IPS DF 19.7 (cell line): Measurements from ENCODE around the gene PTPRT.

Source experiments
- DNase-seq: peaks from one replicate; pipeline ENCODE4 v3.0.0-alpha.2; 2013; ENCODE audit warnings: low read depth, low spot score

Gene PTPRT

DNA sequence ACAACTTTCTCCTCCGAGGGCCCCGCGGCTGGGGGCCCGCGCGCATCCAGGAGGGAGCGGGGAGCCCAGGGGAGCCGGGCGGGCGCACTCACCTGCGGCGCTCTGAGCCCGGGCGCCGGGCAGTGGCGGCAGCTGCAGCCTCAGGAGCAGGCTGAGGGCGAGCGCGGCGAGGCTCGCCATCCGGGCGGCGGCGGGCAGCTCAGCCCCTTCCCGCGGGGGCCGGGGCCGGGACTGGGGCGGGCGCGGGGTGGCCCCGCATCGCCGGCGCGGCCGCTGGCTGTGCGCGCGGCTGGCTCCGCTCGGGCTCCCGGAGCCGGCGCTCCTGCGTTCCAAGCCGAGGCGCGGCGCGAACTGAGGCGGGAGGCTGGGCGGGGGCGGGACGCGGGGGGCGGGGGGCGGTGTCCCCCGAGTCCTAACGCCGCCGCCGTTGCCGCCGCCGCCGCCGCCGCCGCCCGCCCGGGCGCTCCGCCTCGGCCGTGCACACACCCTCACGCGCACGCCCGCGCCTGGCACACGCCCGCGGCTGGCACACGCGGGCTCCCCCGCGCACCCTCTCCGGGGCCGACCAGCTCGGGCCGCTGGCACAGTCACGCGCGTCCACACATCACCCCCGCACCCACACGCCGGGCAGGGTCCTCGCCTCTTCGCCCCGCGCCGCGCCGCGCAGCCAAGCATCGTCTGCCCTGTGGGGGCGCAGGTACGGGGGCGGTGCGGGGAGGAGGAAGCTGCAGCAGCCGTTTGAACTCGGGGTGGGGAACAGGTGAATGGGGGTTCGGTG, at the start of gene PTPRT:
Gene PTPRT, minus strand, starts transcription at position 353 of the 778 bp plus-strand sequence. Its CDS starts 173 bp downstream, at position 180.
- no peak for DNase-seq

DNA sequence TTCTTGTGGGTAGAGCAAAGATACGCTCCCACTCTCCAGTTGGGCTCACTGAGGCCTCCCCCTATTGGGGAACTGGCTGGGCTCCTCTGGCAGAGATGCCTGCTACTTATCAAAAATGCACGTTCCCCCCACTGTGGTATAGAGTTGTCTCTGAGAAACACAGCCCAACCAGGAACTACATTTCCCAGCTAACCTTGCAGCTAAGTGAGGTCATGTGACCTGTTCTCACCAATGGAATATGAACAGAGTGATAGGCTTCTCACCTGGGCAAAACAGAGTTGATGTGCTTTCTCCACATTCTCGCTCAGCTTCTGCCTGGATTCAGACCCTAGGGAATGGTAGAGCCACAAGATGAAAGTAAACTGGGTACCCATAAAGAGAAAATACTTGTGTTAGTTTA, 49.1 kb upstream of the PTPRT start:
- DNase-seq, result no peak

DNA sequence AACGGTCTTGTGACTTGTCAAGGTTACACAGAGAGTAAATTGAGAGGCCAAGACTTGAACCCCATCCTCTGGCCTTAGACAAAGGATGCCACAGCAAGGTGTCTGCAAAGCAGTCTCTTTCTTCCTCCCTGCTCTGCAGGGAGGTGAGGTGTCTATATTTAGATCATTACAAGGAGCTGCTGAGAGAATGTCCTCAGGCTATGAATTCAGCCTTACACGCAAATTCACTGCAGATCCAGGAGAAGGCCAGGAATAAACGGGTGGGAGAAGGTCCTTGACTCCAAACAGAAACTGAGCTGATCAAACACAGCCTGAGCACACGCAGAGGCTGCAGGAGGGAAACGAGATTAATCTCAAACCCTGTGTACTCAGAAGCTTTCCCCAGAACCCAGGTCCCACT, 48.6 kb upstream of the PTPRT start:
- no peak for DNase-seq

DNA sequence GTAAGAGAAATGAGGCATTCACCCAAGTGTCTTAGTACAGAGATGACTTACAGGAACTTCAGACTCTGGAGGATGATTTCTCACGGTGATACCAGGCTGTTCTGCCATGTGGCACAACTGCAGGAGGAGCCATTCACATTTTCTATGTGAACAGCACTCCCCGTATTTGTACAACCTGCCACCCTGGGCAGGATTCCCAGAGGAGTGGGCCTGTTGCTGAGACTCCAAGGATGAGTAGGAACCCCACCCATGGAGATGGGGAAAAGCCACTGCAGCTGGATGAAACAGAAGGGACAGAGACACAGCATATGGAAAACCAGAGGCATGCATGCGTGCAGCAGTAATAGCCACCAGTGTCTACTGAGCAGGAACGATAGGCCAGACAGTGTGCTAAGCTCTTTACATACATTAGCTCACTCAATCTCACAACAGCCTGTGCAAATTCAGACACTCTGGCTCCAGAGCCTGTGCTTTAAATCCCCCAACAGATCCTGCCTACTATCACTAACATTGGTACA, 48.0 kb upstream of the PTPRT start:
- no peak for DNase-seq

DNA sequence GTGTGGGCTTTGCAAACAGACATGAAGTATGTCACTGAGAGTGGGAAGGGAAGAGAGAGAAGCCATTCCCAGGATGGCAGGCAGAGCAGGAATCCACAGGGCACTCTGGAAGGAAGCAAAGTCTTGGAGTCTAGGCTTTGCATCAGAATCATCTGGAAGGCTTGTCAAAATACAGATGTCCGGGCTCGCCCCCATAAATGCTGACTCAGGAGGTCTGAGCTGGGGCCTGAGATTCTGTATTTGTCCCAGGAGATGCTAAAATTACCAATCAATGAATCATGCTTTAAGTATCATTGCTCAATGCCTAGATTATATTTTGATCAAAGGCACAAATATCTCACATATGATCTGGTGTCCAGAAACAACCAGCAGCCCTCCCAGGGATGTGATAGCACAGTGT, 46.3 kb upstream of the PTPRT start:
- DNase-seq, result no peak

DNA sequence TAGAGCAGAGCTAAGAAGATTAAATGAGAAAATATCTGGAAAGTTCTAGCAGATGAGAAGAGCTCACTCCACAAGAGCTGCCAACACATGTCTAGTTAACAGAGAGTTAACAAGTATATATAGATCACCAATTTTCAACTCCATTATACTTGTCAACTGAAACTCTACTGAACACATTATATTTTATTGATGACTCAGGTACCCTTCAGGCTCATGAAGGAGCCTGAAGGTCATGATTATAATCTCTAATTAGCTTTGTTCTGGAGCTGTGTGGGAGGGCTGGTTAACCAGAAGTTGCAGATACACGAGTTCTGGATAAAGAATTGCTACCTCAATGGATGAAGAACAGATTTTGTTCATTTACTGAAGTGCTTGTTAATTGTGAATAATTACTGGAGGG, 42.1 kb upstream of the PTPRT start:
- no peak for DNase-seq

DNA sequence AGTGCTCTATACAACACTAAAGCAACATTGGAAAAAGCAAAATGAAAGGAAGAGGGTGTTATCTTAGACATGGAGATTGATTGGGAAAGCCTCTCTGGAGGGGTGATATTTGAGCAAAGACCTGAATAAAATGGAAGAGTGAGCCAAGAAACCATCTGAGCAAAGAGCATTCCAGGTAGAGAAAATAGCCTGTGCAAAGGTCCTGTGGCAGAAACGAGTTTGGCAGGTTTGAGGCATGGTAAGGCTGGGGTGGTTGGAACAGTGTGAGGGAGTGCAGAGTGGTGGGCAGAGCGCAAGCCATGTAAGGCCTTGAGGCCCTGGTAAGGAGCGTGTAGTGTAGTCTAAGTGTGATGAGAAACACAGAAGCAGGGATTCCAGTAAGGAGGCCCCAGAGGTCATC, 40.0 kb upstream of the PTPRT start:
- DNase-seq, result no peak

DNA sequence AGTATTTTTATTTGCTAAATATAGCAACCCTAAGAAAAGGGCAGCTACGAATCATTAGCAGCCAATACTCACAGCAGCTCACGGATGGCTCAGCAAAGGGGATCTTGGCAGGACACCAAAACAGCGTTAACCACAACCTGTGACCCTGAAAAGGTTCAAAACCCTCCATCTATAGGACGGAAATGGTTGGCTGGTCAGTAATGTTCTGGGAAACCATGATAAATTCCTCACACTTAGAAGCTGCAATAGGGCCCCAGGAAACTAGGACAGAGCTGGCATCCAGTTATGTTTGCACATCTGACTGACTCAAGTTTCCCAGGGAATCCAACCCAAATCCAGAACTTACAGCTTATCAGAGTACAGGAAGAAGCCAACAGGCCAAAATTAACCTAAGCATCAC, 30.9 kb upstream of the PTPRT start:
- DNase-seq, result no peak

DNA sequence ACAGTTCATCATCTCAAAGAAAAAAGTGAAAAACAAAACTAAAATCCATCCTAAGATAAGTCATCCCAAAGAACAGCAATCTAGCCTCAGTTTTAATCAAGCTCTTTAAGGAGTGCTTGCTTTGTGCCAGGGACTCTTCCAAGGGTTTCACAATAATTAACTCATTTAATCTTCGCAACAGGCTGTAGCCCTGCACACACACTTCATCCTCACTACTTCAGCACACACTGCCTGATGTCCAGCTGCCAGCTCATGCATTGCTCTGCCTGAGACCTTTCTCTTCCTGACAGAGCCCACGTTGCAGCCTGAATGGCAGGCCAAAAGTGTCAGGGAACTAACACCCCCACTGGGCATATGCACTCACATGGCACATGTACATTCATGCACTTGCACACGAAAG, 21.2 kb upstream of the PTPRT start:
- no peak for DNase-seq

DNA sequence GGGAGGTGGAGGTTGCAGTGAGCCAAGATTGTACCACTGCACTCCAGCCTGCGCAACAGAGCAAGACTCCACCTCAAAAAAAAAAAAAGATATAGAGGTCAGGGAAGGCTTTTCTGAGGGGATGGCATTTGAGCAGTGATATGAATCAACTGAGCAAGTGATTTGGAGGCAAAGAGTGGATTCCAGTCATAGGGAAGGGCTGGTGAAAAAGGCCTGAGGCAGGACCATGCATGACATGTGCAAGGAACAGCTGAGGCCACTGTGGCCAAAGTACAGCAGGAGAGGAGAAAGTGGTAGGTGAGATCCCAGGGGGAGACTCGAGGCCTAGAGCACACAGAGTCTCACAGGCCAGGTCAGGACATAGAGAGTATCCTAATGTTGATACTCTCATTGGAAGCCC, 20.1 kb upstream of the PTPRT start:
- DNase-seq, result no peak

DNA sequence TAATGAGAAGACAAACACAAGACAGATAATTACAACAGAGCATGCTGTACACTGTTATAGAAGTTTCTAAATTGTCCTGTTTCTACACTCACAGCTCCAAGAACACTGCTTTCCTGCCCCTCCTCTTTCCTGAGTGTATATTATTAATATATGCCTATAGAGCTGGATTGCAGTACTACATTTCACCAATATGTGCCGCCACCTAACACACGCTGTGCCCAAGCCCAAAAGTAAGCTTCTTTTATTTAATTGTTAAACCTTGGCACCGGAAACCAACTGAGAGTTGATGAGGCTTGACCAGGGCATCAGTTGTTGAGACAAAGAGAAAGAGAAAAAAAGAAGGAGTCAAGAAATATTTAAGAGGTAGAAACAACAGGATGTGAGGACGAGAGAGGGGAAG, 16.0 kb upstream of the PTPRT start:
- DNase-seq, result no peak

DNA sequence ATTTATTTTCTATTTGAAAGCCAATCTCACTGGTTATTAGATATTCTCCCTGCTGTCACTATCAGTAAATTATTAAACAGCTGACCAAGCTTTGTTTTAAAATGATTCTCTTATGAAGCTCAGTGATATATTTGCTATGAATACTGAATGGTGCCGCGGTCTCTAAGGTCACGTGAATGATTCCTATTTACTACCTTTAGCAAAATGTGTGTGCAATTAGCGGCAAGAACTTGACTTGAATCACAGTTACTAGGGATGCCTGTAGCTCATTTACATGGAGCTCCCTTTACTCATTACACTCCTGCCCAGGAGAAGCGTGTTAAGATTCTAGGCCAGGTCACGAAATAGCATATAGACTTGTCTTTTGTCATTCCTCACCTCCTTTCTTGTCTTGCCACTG, 12.4 kb upstream of the PTPRT start:
- no peak for DNase-seq

DNA sequence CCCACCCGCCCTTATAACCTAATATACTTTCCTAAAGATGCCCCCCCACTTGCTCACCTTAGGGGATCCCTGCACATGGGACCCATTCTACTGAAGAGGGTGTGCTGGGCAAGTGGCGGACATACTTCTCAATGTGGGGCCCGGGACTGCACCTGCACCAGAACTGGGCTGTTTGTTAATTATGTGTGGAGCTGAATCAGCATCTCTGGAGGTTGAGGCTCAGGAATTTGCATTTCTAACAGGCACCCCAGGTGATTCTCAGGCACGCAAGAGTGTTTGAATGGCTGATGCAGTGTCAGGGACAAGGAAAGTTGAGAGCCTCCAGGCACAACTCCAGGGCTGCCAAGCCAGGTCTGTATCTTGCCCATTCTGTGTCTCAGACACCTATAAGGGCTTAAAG, 8.9 kb upstream of the PTPRT start:
- no peak for DNase-seq

DNA sequence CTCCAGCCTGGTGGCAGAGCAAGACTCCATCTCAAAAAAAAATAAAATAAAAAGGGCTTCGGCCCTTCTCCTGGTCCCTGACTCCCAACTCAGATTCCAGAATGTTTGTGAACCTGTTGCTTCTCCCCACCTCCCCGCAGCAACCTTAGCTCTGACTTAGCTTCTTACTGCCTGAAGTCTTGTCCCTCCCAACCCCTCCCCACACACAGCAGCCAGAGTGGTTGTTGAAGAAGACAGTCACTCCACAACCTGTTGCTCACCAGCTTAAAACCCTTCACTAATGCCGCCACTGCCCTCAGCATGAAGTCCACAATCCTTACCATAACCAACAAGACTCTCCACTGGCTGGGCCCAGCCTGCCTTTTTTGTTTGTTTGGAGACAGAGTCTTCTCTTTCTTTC, 6.5 kb upstream of the PTPRT start:
- no peak for DNase-seq

DNA sequence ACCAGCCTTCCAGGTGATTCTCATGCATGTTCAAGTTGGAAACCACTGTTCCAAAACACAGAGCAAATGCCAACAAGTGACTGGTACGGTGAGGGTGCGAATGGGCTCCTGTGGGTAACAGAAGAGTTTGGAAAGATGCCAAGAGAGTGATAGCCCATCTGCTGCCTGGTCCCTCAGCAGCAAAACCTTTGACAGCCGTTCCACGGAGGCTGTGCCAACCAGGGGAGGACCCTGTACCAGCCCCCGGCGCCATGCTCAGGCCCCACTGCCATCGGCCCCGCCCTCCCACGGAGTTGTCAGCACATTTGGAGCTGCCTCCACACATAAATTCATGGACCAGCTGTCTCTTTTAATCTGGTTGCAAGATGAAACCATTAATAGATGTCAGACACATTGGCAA, 4.4 kb upstream of the PTPRT start:
- DNase-seq, result no peak

DNA sequence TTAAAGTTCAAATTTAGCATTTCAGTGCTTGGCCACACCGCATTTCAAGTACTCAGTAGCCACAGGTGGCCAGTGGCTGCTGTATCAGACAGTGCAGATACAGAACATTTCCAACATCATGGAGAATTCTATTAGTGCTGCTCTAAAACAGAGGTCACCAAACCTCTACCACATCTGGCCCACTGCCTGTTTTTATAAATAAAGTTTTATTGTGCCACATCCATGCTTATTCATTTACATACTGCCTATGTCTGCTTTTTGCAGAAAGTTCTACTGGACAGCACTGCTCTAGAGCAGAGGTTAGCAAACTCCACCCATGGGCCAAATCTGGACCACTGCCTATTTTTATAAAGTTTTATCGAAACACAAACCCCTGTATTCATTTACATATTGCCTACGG, 3.7 kb upstream of the PTPRT start:
- DNase-seq, result no peak

DNA sequence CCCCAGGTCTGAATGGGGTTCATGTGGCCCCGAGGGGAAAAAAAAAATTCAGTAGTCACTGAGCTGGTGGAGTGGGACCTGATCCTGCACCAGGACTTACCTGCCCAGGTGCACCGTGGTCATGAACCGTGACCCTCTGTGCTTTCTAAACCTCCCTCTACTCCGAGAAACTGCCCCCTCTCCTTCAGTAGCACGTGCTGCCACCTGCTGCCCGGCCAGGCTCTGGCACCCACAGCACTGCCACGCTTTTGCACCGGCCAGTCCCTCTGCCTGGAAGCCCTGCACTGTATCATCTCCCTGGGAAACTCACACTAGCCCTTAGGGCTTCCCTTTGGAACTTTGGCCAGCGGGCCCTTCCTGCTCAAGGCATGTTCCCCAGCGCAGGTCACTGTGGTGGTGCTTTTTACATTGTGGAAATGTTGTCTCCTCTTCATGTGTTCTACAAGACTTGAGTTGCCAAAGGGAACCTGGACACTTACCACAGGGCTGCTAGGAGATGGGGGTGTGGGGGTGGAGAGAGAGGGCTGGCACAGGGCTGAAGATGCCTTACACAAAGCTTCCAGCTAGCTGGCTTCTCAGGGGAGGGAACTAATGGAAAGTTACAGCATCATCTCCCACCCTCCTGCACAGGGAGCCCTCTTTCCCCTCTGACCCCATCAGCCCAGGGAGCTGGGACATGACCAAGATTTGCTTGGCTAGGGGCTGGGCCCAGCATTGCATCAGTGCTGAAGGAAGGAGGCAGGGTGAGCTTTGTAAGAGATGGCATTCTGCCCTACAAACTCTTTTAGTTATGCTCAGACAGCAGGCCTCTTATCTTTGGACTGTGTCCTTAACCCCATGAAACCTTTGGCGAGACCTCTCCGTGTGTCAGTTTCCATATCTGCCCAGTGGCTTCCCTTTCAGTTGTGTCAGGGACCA, 2.5 kb upstream of the PTPRT start:
- DNase-seq, result no peak

DNA sequence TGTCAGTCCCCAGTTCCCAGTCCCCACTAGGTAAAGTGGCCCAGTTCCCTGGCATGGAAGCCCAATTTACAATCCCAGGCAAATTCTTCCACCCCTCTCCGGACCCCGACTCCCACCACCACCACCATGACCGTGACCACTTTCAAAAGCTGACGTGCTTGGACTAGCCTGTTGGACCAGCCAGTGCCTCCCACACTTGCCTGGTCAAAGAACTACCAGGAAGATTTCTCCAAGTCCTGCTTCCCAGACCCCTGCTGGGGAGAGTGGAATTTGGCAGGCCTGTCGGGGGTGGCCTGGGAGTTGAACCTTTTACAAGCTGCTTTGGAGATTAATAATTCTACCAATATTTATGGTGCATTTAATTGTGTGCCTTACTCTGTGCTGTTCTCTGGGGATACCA, 1.4 kb upstream of the PTPRT start:
- no peak for DNase-seq

DNA sequence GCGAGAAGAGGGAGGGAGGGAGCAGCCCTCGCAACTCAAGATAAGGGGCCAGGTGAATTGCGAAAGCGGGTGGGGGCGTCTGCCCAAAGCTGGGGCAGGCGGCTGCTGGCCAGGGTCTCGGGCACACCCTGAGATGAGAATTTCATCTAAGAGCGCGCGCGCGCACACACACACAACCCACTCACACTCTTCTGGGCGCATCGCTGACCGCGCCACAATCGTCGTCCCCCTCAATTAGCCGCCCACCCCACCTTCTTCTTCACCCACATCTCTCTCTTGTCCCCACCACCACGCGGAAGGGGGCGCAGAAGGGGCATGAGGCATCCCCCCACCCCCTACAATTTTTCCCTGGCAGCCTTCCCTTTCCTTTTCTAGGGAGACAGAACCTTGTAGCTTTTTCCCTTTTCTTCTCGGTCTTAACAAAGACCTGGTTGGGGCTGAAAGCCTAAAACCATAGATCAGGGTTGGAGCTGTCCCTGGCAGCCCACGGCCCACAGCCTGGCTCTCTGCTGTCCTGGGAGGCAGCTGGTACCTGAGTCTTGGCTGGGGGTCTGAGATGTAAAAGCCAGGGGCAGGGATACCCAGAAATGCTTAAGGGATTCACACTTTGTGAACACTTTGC, 737 bp upstream of the PTPRT start:
- no peak for DNase-seq

DNA sequence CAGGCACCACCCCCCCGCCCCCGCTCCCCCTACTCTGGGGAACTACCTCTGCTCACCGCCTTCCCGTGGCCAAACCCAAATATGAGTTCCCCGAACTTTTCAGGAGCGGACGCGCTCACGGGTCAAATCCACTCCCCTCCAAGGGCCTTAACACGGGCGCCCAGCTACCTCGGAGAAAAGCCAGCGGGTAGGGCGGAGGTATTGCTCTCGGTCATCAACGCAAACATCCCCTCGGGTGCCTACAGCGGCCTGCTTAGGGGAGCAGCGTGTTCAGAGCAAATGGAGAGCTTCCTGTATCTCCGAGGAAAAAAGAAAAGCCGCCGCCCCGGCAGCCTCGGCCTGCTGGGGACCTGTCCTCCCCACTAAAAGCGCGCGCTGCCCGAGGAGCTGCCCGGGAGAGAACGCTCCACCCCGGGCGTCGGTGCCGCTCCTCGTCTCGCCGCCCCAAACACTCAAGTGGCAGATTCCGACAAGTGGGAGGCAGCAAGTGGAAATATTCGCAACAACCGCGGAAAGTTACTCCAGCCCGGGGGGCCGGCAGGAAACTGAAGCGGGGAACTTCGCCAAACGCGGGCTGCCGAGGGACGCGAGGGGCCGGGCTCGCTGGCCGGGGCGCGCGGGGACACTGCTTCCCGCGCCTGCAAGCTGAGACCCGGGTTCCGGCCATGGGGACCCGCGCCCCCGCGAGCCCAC, 699 bp downstream of the PTPRT start:
- no peak for DNase-seq

DNA sequence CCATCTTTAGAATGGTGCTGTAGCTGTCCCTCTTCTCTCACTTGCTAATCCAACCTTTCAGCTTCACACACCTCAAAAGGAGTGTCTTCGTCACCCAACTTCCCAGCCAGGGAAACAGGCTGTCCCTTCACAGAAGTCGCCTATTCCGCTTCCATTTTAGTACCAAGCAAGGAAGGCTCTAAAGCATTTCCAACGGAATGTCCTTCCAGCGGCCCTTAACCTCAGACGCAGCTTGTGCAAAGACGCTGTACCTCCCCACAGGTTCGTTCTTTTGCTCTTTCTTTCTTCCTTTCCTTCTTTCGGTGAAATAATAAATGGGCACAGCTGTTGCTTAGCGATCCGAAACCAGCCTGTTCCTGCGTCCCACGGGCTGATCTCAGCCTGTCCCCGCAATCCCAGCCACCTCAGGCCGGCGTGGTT, 1.5 kb downstream of the PTPRT start:
- no peak for DNase-seq
